DND-41 (cell line): ENCODE results near the gene PIGV.

ENCODE experiments used
- EZH2 ChIP-seq: IDR thresholded peaks from 3 replicates; pipeline ENCODE4 v1.6.1; 2012; ENCODE audit warnings: borderline replicate concordance, low read depth, mild to moderate bottlenecking, moderate library complexity, low read length, inconsistent platforms; ENCODE audit not compliant: severe bottlenecking
- TF ChIP-seq, protein P1 (sequence below): IDR thresholded peaks from 2 replicates; pipeline ENCODE4 v1.5.1; 2012; ENCODE audit warnings: borderline replicate concordance, low read length, moderate library complexity, mild to moderate bottlenecking; ENCODE audit not compliant: poor library complexity, severe bottlenecking; ENCODE audit errors: extremely low read depth

DNA sequence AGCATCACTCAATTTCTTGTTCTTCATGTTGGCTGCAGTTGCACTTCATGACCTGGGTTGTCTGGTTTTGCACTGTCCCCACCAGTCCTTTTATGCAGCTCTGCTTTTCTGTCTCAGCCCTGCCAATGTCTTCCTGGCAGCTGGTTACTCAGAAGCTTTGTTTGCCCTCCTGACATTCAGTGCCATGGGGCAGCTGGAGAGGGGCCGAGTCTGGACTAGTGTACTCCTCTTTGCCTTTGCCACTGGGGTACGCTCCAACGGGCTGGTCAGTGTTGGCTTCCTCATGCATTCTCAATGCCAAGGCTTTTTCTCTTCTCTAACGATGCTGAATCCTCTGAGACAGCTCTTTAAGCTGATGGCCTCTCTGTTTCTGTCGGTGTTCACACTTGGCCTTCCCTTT lies 6.6 kb downstream of the PIGV start:
- TF ChIP-seq, protein P1, sequence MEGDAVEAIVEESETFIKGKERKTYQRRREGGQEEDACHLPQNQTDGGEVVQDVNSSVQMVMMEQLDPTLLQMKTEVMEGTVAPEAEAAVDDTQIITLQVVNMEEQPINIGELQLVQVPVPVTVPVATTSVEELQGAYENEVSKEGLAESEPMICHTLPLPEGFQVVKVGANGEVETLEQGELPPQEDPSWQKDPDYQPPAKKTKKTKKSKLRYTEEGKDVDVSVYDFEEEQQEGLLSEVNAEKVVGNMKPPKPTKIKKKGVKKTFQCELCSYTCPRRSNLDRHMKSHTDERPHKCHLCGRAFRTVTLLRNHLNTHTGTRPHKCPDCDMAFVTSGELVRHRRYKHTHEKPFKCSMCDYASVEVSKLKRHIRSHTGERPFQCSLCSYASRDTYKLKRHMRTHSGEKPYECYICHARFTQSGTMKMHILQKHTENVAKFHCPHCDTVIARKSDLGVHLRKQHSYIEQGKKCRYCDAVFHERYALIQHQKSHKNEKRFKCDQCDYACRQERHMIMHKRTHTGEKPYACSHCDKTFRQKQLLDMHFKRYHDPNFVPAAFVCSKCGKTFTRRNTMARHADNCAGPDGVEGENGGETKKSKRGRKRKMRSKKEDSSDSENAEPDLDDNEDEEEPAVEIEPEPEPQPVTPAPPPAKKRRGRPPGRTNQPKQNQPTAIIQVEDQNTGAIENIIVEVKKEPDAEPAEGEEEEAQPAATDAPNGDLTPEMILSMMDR: no peak
- TF ChIP-seq EZH2: no peak
